Activated CD4-positive, alpha-beta memory T cell treated with anti-CD3 and anti-CD28 coated beads for 36 hours (primary cell): Measurements from ENCODE around the gene NDUFB11. TPM values are rescaled to one million over a fixed set of nuclear protein-coding genes. Genes with fewer than 3 reads are reported as not detected.

Experiments
- CTCF ChIA-PET: fragments of 350-600 bp; sonication (Branson Sonifier 250); formaldehyde crosslinking; loops from one replicate; lab custom pipeline; 2021; ENCODE audit warnings: antibody characterized with exemption, inconsistent platforms; lab: Charles Lee
- POLR2A ChIA-PET: fragments of 350-600 bp; sonication (Branson Sonifier 250); formaldehyde crosslinking; loops from one replicate; lab custom pipeline; 2021; ENCODE audit warnings: antibody characterized with exemption; lab: Charles Lee
- DNase-seq: peaks from one replicate; pipeline ENCODE4 v3.0.0-alpha.2; 2020
- H3K27ac Mint-ChIP-seq: one replicate; pipeline ENCODE4 v1.8.0; 2021; ENCODE audit warnings: mixed read lengths
- H3K27me3 Mint-ChIP-seq: one replicate; pipeline ENCODE4 v1.8.0; 2021; ENCODE audit warnings: mixed read lengths
- H3K36me3 Mint-ChIP-seq: one replicate; pipeline ENCODE4 v1.8.0; 2021; ENCODE audit warnings: mixed read lengths
- H3K4me1 Mint-ChIP-seq: one replicate; pipeline ENCODE4 v1.8.0; 2021; ENCODE audit warnings: low read depth, mixed read lengths
- H3K4me3 Mint-ChIP-seq: one replicate; pipeline ENCODE4 v1.8.0; 2021; ENCODE audit warnings: mild to moderate bottlenecking, mixed read lengths
- H3K9me3 Mint-ChIP-seq: one replicate; pipeline ENCODE4 v1.8.0; 2021; ENCODE audit warnings: mixed read lengths
- intact Hi-C: fragments of 100-400 bp; cut with micrococcal nuclease; formaldehyde crosslinking; loops from one replicate; pipeline ENCODE4 v1.15.1; 2023
- total RNA-seq, 2 experiments: library from RNA; stranded (reverse); gene quantifications; one replicate each; pipeline ENCODE4 v1.2.3, GENCODE V29; 2021

Gene NDUFB11
- total RNA-seq, 2 experiments from 2014 or later, result 86.4 to 89.1 TPM

- no peaks in the 10 kb centered on the region for H3K9me3 Mint-ChIP-seq
- POLR2A ChIA-PET, result no interaction called here
- no peaks in the 10 kb centered on the region for H3K36me3 Mint-ChIP-seq
- no peak for DNase-seq
- H3K27ac Mint-ChIP-seq, result no peak overlapping the region
- H3K4me3 Mint-ChIP-seq, result no peak overlapping the region
- intact Hi-C loops, result loop anchor here (1.0 to 5.0 kb wide), 3 partner anchors 62 to 335 kb away; partner anchors contain the start of gene SLC9A7
- no peaks in the 10 kb centered on the region for H3K27me3 Mint-ChIP-seq
- CTCF ChIA-PET, result interaction anchor here (0.7 to 1.7 kb wide), 6 partner anchors 42 to 428 kb away, joined by 3 to 14 read pairs (median 4); no protein-coding TSS in a partner anchor
- peaks cover 8% of the 10 kb centered on the region for H3K4me1 Mint-ChIP-seq
Measured at GRCh38 chrX:47093860-47094259, 50.6 kb downstream of the NDUFB11 start.

- intact Hi-C loops, result loop anchor here (1.0 to 5.0 kb wide), 3 partner anchors 61 to 334 kb away; partner anchors contain the start of gene SLC9A7
- no peaks in the 10 kb centered on the region for H3K36me3 Mint-ChIP-seq
- no peaks in the 10 kb centered on the region for H3K27me3 Mint-ChIP-seq
- ChIA-PET CTCF (interaction anchor here (0.7 to 1.7 kb wide), 7 partner anchors 43 to 428 kb away, joined by 3 to 14 read pairs (median 4); no protein-coding TSS in a partner anchor), POLR2A (no interaction called here)
- H3K27ac Mint-ChIP-seq, result no peak overlapping the region
- no peak for DNase-seq
- no peak overlapping the region for H3K4me3 Mint-ChIP-seq
- no peaks in the 10 kb centered on the region for H3K9me3 Mint-ChIP-seq
- peaks cover 8% of the 10 kb centered on the region for H3K4me1 Mint-ChIP-seq
Measured at GRCh38 chrX:47093248-47093647, 51.3 kb downstream of the NDUFB11 start.

Other genes with a start within 250 kb of the NDUFB11 start
- 1 to 10 TPM; 1.4 to 1.5 TPM for gene JADE3, start 232.3 kb downstream of the NDUFB11 start, total RNA-seq
- gene RGN, start 66.3 kb downstream of the NDUFB11 start, total RNA-seq, result not detected
- gene RBM10, start 519 bp upstream of the NDUFB11 start, total RNA-seq, result 10 to 100 TPM; 61.0 to 62.3 TPM
- gene UBA1, start 49.1 kb upstream of the NDUFB11 start, total RNA-seq, result 100 to 1,000 TPM; 266 to 278 TPM
- gene CDK16, start 74.0 kb upstream of the NDUFB11 start, total RNA-seq, result 10 to 100 TPM; 64.3 to 68.8 TPM
- 10 to 100 TPM; 25.7 to 27.7 TPM for gene USP11, start 88.3 kb upstream of the NDUFB11 start, total RNA-seq
- gene ZNF157, start 225.9 kb upstream of the NDUFB11 start, total RNA-seq, result under 1 TPM; 0.50 to 0.53 TPM